Peyer's patch (tissue), 4 donors: ENCODE results near the gene DDRGK1.

Experiments used
- CTCF ChIP-seq, 6 experiments: fragments of 450-650 bp in 4 of 6; fragments of 200-600 bp in 2 of 6; sonication (generic) in 1 of 6; IDR thresholded peaks; one replicate each; pipeline ENCODE4 v1.5.1; 2017 to 2019; ENCODE audit warnings: antibody characterized with exemption in 6 of 6, mild to moderate bottlenecking in 3 of 6, moderate library complexity in 1 of 6
- POLR2A ChIP-seq, 2 donors: fragments of 450-650 bp; IDR thresholded peaks; one replicate each; pipeline ENCODE4 v1.5.1; 2017; ENCODE audit warnings: antibody characterized with exemption in 2 of 2, mild to moderate bottlenecking in 2 of 2, moderate library complexity in 2 of 2

GRCh38 chr20:3146732-3147341 lies 57.6 kb downstream of the DDRGK1 start:
- TF ChIP-seq CTCF (IDR thresholded peaks at IDR 0.05) = no peak
- TF ChIP-seq POLR2A (IDR thresholded peaks at IDR 0.05) = no peak
